Body of pancreas (tissue), 2 donors: ENCODE data around the gene MAN2B1. TPM values are rescaled to one million over a fixed set of nuclear protein-coding genes. Genes with fewer than 3 reads are reported as not detected.

Experiments used
- small RNA-seq: library from RNA; depleted of rRNA; stranded (forward); fragments of <200 nt; gene quantifications from one replicate; pipeline ENCODE3, GENCODE V24; 2016
- total RNA-seq, 2 donors: library from RNA; depleted of rRNA; stranded (reverse); fragments of >200 nt; gene quantifications; one replicate each; pipeline ENCODE4 v1.1.0, GENCODE V29; 2016

Gene MAN2B1
- total RNA-seq, 2 donors from 2014 or later = 30.0 to 48.0 TPM

Small RNAs within 50 kb of the gene (small RNA-seq; reads per million reads assigned to genes)
- gene SNORD41 = 34.0 reads per million, percentile 94 among the genes with 10 or more reads in this experiment

Other genes with a start within 250 kb of the MAN2B1 start
- 1 to 10 TPM; 3.6 to 5.2 TPM for gene ZNF443, start 225.7 kb downstream of the MAN2B1 start, total RNA-seq
- gene ZNF709, start 181.9 kb downstream of the MAN2B1 start, total RNA-seq = 1 to 10 TPM; 2.3 to 3.1 TPM
- gene ZNF564, start 115.3 kb downstream of the MAN2B1 start, total RNA-seq = 10 to 100 TPM in 1 of 2 donors, 1 to 10 TPM in 1; 5.2 to 14.2 TPM
- 1 to 10 TPM; 2.0 to 2.6 TPM for gene ZNF490, start 55.9 kb downstream of the MAN2B1 start, total RNA-seq
- 10 to 100 TPM in 1 of 2 donors, 1 to 10 TPM in 1; 9.9 to 16.9 TPM for gene ZNF791, start 55.8 kb downstream of the MAN2B1 start, total RNA-seq
- gene WDR83, start 65 bp upstream of the MAN2B1 start, total RNA-seq = 10 to 100 TPM; 12.5 to 37.2 TPM
- 100 to 1,000 TPM in 1 of 2 donors, 10 to 100 TPM in 1; 55.8 to 136 TPM for gene DHPS, start 15.1 kb upstream of the MAN2B1 start, total RNA-seq
- gene GNG14, start 21.3 kb upstream of the MAN2B1 start, total RNA-seq = not detected
- gene FBXW9, start 29.9 kb upstream of the MAN2B1 start, total RNA-seq = 1 to 10 TPM; 3.9 to 4.0 TPM
- 10 to 100 TPM; 15.0 to 35.6 TPM for gene TNPO2, start 57.2 kb upstream of the MAN2B1 start, total RNA-seq
- gene TRIR, start 67.9 kb upstream of the MAN2B1 start, total RNA-seq = 100 to 1,000 TPM; 187 to 282 TPM
- 10 to 100 TPM; 13.2 to 22.8 TPM for gene GET3, start 70.8 kb upstream of the MAN2B1 start, total RNA-seq
- not detected for gene BEST2, start 85.0 kb upstream of the MAN2B1 start, total RNA-seq
- 100 to 1,000 TPM; 114 to 354 TPM for gene HOOK2, start 108.8 kb upstream of the MAN2B1 start, total RNA-seq
- 100 to 1,000 TPM; 219 to 485 TPM for gene JUNB, start 124.7 kb upstream of the MAN2B1 start, total RNA-seq
- 100 to 1,000 TPM; 105 to 146 TPM for gene PRDX2, start 135.1 kb upstream of the MAN2B1 start, total RNA-seq
- gene THSD8, start 135.3 kb upstream of the MAN2B1 start, total RNA-seq = not detected
- gene RNASEH2A, start 139.8 kb upstream of the MAN2B1 start, total RNA-seq = 1 to 10 TPM; 1.3 to 6.5 TPM
- under 1 TPM in 1 of 2 donors, not detected in 1; 0.52 TPM for gene RTBDN, start 167.8 kb upstream of the MAN2B1 start, total RNA-seq
- under 1 TPM in 1 of 2 donors, not detected in 1; 0.26 TPM for gene MAST1, start 171.8 kb upstream of the MAN2B1 start, total RNA-seq
- gene DNASE2, start 214.7 kb upstream of the MAN2B1 start, total RNA-seq = 10 to 100 TPM in 1 of 2 donors, 1 to 10 TPM in 1; 6.9 to 28.3 TPM
- gene KLF1, start 220.5 kb upstream of the MAN2B1 start, total RNA-seq = not detected
- 10 to 100 TPM; 17.4 to 57.7 TPM for gene GCDH, start 224.4 kb upstream of the MAN2B1 start, total RNA-seq